Endodermal cell (in vitro differentiated cells): Measurements from ENCODE around the gene LRFN3. TPM values are rescaled to one million over a fixed set of nuclear protein-coding genes. Genes with fewer than 3 reads are reported as not detected.
"Not testable (repeated sequence)": the region's sequence is repeated elsewhere in the genome, so short reads cannot be mapped to it uniquely, and the experiment has no call there.

ENCODE experiments used
- DNase-seq: peaks from one replicate; pipeline ENCODE4 v3.0.0-alpha.2; 2017
- H3K27ac ChIP-seq: 2 replicates; pipeline ENCODE4 v1.5.1; 2013; ENCODE audit warnings: mild to moderate bottlenecking, low read depth, low read length, moderate library complexity
- H3K27me3 ChIP-seq: 2 replicates; pipeline ENCODE4 v1.6.1; 2013; ENCODE audit warnings: mild to moderate bottlenecking, low read length, moderate library complexity; ENCODE audit not compliant: insufficient read depth, control insufficient read depth, poor library complexity, severe bottlenecking
- H3K36me3 ChIP-seq: 2 replicates; pipeline ENCODE4 v1.7.0; 2013; ENCODE audit warnings: mild to moderate bottlenecking, low read length, moderate library complexity; ENCODE audit not compliant: control insufficient read depth, insufficient read depth
- H3K4me1 ChIP-seq: one replicate; pipeline ENCODE4 v1.7.0; 2013; ENCODE audit warnings: low read length; ENCODE audit not compliant: control insufficient read depth, insufficient read depth
- H3K4me3 ChIP-seq: 2 replicates; pipeline ENCODE4 v1.5.1; 2013; ENCODE audit warnings: mild to moderate bottlenecking, low read length, moderate library complexity
- H3K9ac ChIP-seq: 2 replicates; pipeline ENCODE4 v1.6.1; 2013; ENCODE audit warnings: mild to moderate bottlenecking, low read length, moderate library complexity; ENCODE audit not compliant: poor library complexity, severe bottlenecking; ENCODE audit errors: extremely low read depth
- H3K9me3 ChIP-seq: 2 replicates; pipeline ENCODE4 v1.6.1; 2013; ENCODE audit warnings: mild to moderate bottlenecking, low read length, moderate library complexity; ENCODE audit not compliant: control insufficient read depth
- H3K27ac Mint-ChIP-seq: 2 replicates; pipeline ENCODE4 v1.8.0; 2020; ENCODE audit warnings: mixed read lengths
- H3K27me3 Mint-ChIP-seq: 2 replicates; pipeline ENCODE4 v1.8.0; 2021; ENCODE audit warnings: mild to moderate bottlenecking, mixed read lengths; ENCODE audit not compliant: insufficient read depth
- H3K36me3 Mint-ChIP-seq: 2 replicates; pipeline ENCODE4 v1.8.0; 2020; ENCODE audit warnings: low read depth, mixed read lengths
- H3K4me1 Mint-ChIP-seq: 2 replicates; pipeline ENCODE4 v1.8.0; 2020; ENCODE audit warnings: mixed read lengths
- H3K4me3 Mint-ChIP-seq: 2 replicates; pipeline ENCODE4 v1.8.0; 2020; ENCODE audit warnings: mild to moderate bottlenecking, moderate library complexity, mixed read lengths
- H3K9me3 Mint-ChIP-seq: 2 replicates; pipeline ENCODE4 v1.8.0; 2020; ENCODE audit warnings: mild to moderate bottlenecking, mixed read lengths
- WGBS, 2 experiments: methylation state at CpG; one replicate each; pipeline versions ENCODE4 v1.1.5 to v1.1.7; 2013; ENCODE audit warnings: missing lambda C conversion rate in 2 of 2, mixed read lengths in 1 of 2; ENCODE audit not compliant: insufficient coverage in 1 of 2, insufficient read length in 1 of 2; 5-methylcytosine and 5-hydroxymethylcytosine counted together
- total RNA-seq, 2 donors: library from RNA; stranded (reverse); fragmentation: NEBNext Ultra II Directional in 1 of 2; extraction: Animal tissue kit (Norgen Biotek cat#: 25700) in 1 of 2; gene quantifications; 2 replicates in 1 of 2; 3 replicates in 1 of 2; pipeline ENCODE4 v1.2.1, GENCODE V29; 2021
- TF ChIP-seq, protein P1 (sequence below): fragments of 200-600 bp; sonication (generic); conservative IDR thresholded peaks from 2 replicates; pipeline ENCODE4 v1.5.0; 2021; ENCODE audit warnings: antibody characterized with exemption, mild to moderate bottlenecking

LRFN3 gene
- total RNA-seq, 2 donors from 2014 or later, result 18.7 to 24.3 TPM

DNA sequence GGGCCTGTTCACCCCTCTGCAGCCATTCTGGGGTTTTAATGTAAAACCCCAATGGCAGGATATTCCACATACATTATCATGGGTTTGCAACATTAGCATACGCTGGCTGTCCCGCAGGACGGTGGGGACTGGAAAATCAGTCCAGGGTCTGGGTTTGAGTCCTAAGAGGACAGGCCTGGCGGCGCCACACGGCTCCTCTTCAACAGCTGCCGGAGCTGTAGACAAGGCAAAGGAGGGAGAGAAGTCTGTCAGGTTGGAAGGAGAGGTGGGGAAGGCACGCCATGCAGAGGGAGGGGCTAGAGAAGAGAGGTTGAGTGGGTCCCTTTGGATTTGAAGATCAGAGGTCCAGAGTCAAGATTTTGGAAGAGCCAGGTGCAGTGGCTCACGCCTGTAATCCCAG, 47.8 kb upstream of the LRFN3 start:
- Histone ChIP-seq H3K9me3 (no peaks in the 10 kb centered on the region), H3K27ac (no peak overlapping the region), H3K27me3 (no peaks in the 10 kb centered on the region), H3K4me3 (no peak overlapping the region), H3K4me1 (no peaks in the 10 kb centered on the region), H3K36me3 (peaks cover 53% of the 10 kb centered on the region), H3K9ac (no peak overlapping the region)
- Mint-ChIP-seq H3K9me3 (no peaks in the 10 kb centered on the region), H3K27ac (no peak overlapping the region), H3K4me1 (no peaks in the 10 kb centered on the region), H3K4me3 (no peak overlapping the region), H3K36me3 (peaks cover 57% of the 10 kb centered on the region), H3K27me3 (no peaks in the 10 kb centered on the region)
- no peak for DNase-seq
- WGBS, 2 experiments, result 96 to 100% methylated on average over 6 to 9 of the region's 9 CpGs
- TF ChIP-seq, protein P1, sequence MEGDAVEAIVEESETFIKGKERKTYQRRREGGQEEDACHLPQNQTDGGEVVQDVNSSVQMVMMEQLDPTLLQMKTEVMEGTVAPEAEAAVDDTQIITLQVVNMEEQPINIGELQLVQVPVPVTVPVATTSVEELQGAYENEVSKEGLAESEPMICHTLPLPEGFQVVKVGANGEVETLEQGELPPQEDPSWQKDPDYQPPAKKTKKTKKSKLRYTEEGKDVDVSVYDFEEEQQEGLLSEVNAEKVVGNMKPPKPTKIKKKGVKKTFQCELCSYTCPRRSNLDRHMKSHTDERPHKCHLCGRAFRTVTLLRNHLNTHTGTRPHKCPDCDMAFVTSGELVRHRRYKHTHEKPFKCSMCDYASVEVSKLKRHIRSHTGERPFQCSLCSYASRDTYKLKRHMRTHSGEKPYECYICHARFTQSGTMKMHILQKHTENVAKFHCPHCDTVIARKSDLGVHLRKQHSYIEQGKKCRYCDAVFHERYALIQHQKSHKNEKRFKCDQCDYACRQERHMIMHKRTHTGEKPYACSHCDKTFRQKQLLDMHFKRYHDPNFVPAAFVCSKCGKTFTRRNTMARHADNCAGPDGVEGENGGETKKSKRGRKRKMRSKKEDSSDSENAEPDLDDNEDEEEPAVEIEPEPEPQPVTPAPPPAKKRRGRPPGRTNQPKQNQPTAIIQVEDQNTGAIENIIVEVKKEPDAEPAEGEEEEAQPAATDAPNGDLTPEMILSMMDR, result no peak

DNA sequence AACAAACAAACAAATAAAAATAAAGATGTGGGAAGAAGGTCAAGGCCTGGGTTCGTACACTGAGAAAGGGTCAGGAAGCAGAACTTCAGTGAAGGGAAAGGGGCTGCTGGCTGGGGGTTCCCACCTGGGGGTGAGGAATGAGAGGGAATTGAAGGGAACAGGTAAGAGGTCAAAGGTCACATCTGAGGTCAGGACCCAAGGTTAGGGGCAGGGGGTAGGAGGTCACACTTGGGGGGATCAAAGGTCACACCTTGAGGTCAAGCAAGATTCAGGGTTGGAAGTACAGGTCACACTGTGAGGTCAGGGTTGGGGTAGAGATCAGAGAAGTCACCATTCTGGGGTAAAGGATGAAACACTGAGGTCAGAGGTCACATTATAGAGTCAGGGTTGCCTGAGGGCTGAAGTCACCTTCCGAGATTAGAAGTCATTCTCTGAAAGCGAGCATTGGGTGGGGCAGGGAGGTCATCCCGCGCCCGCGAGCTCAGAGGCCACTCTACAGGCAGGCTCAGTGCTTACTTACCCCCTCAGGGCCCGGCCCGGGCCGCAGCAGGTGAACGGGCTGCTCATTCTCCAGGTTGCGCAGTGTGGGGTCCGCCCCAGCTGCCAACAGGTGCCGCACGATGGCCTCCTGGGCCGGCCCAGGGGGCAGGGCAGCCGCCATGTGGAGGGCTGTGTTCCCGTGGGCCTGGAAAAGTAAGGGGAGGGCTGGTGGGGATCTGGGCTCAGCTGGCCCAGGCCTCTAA, 46.6 kb upstream of the LRFN3 start:
- Histone ChIP-seq H3K27me3 (no peaks in the 10 kb centered on the region), H3K4me3 (no peak overlapping the region), H3K36me3 (peaks cover 59% of the 10 kb centered on the region), H3K9me3 (no peaks in the 10 kb centered on the region), H3K9ac (no peak overlapping the region), H3K4me1 (no peaks in the 10 kb centered on the region), H3K27ac (no peak overlapping the region)
- WGBS, 2 experiments, result 90 to 97% methylated on average over 7 to 18 of the region's 18 CpGs
- no peak overlapping the region for H3K4me3 Mint-ChIP-seq
- TF ChIP-seq, protein P1, result no peak
- no peaks in the 10 kb centered on the region for H3K4me1 Mint-ChIP-seq
- no peak overlapping the region for H3K27ac Mint-ChIP-seq
- no peaks in the 10 kb centered on the region for H3K27me3 Mint-ChIP-seq
- no peaks in the 10 kb centered on the region for H3K9me3 Mint-ChIP-seq
- DNase-seq, result no peak
- peaks cover 63% of the 10 kb centered on the region for H3K36me3 Mint-ChIP-seq

DNA sequence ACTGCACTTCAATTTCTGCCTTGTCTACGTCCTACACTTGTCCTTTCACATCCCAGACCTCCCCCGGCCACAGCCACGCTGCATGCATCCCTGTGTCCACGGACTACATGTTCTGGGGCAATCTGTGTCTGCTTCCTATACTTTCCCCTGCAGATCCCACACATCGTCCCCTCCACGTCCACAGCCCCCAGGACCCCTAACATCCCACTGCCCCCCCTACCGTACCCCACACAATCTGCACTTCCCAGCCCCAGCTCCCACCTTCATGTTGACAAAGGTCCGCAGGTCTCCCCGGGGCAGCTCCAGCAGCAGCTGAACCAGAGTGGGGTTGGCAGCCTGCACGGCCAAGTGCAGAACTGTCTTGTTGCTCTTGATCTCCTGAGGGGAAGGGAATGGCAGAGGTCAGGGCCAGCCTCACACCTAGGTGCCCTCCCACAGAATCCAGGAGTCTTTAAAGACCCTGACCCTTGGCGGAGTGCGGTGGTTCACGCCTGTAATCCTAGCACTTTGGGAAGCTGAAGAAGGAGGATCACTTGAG, 46.0 kb upstream of the LRFN3 start:
- H3K27ac Mint-ChIP-seq, result no peak overlapping the region
- H3K9me3 Mint-ChIP-seq, result no peaks in the 10 kb centered on the region
- H3K36me3 Mint-ChIP-seq, result peaks cover 66% of the 10 kb centered on the region
- H3K27me3 Mint-ChIP-seq, result no peaks in the 10 kb centered on the region
- H3K4me3 Mint-ChIP-seq, result no peak overlapping the region
- Histone ChIP-seq H3K9ac (no peak overlapping the region), H3K9me3 (no peaks in the 10 kb centered on the region), H3K27ac (no peak overlapping the region), H3K27me3 (no peaks in the 10 kb centered on the region), H3K4me1 (no peaks in the 10 kb centered on the region), H3K4me3 (no peak overlapping the region), H3K36me3 (peaks cover 60% of the 10 kb centered on the region)
- no peak for DNase-seq
- TF ChIP-seq, protein P1, result no peak
- WGBS, 2 experiments, result 94 to 95% methylated on average over 5 to 13 of the region's 13 CpGs
- no peaks in the 10 kb centered on the region for H3K4me1 Mint-ChIP-seq

DNA sequence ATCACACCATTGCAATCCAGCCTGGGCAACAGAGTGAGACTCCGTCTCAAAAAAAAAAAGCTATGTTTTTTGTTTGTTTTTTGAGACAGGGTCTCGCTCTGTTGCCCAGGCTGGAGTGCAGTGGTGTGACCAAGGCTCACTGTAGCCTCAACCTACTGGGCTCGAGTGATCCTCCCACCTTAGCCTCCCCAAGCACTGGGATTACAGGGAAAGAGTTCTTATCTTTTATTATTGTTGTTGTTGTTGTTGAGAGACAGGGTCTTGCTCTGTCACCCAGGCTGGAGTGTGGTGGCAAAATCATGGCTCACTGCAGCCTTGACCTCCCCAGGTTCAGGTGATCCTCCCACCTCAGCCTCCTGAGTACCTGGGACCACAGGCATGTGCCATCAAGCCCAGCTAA, 44.4 kb upstream of the LRFN3 start:
- not testable (repeated sequence) for H3K4me3 ChIP-seq, H3K27me3 ChIP-seq, H3K27ac Mint-ChIP-seq, H3K9me3 Mint-ChIP-seq, DNase-seq, H3K9me3 ChIP-seq, H3K4me1 ChIP-seq, H3K4me3 Mint-ChIP-seq, H3K27me3 Mint-ChIP-seq, H3K9ac ChIP-seq, H3K4me1 Mint-ChIP-seq, H3K27ac ChIP-seq
- peaks cover 75% of the 10 kb centered on the region for H3K36me3 ChIP-seq
- H3K36me3 Mint-ChIP-seq, result peaks cover 67% of the 10 kb centered on the region
- 97% methylated on average over 3 of the region's 3 CpGs; no CpG with 5 or more reads in 1 of the 2 experiments for WGBS, 2 experiments
